Tibial artery (tissue), 4 donors: ENCODE measurements around the gene TPSAB1.
"Not testable (repeated sequence)": the region's sequence is repeated elsewhere in the genome, so short reads cannot be mapped to it uniquely, and the experiment has no call there.

Experiments used
- DNase-seq, 2 donors: peaks; one replicate each; pipeline ENCODE4 v3.0.0-alpha.2; 2019
- H3K27ac ChIP-seq, 2 donors: fragments of 200-600 bp; sonication (generic) in 1 of 2; 1 replicate in 1 of 2; 2 replicates in 1 of 2; pipeline ENCODE4 v1.5.1; 2018 to 2019; ENCODE audit warnings: mild to moderate bottlenecking in 1 of 2
- H3K27me3 ChIP-seq, 2 donors: fragments of 200-600 bp; sonication (generic) in 1 of 2; one replicate each; pipeline versions ENCODE4 v1.5.1 to v1.6.0; 2016 to 2019
- H3K36me3 ChIP-seq, 3 donors: fragments of 200-600 bp; sonication (generic) in 2 of 3; one replicate each; pipeline ENCODE4 v1.5.1; 2016 to 2019; ENCODE audit warnings: mild to moderate bottlenecking in 2 of 3
- H3K4me1 ChIP-seq, 4 donors: fragments of 200-600 bp; sonication (generic) in 2 of 4; 1 replicate in 3 of 4; 2 replicates in 1 of 4; pipeline ENCODE4 v1.5.1; 2016 to 2019
- H3K4me3 ChIP-seq, 2 donors: fragments of 200-600 bp; sonication (generic) in 1 of 2; 1 replicate in 1 of 2; 2 replicates in 1 of 2; pipeline ENCODE4 v1.5.1; 2018 to 2019; ENCODE audit warnings: mild to moderate bottlenecking in 2 of 2
- H3K9me3 ChIP-seq, 3 donors: fragments of 200-600 bp; sonication (generic) in 1 of 3; one replicate each; pipeline ENCODE4 v1.5.1; 2016 to 2019
- intact Hi-C: fragments of 100-400 bp; cut with DNase I; formaldehyde crosslinking; loops from one replicate; pipeline ENCODE4 v1.15.0; 2023; ENCODE audit warnings: low total_unique reads
- TF ChIP-seq, protein P1 (sequence below), 2 experiments: fragments of 200-600 bp in 1 of 2; fragments of 450-650 bp in 1 of 2; IDR thresholded peaks; one replicate each; pipeline ENCODE4 v1.5.1; 2017 to 2019; ENCODE audit warnings: antibody characterized with exemption in 2 of 2, mild to moderate bottlenecking in 1 of 2, moderate library complexity in 1 of 2

Gene TPSAB1

DNA sequence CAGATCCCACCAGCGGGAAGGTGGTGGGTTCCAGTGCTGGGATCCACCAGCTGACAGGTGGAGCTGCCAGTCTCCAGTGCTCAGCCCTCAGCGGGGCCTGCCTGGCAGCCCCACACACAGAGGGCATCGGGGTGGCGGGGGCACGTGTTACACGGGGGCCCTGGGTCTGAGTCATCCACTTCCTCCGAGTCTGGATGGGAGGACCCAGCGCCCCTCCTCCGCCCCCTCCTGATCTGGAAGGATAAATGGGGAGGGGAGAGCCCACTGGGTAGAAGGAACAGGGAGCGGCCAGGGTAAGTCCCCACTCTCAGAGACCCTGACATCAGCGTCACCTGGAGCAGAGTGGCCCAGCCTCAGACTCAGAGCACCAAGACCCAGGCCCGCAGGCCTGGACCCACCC, at the start of gene TPSAB1:
TPSAB1 (plus strand) TSS at position 270 of the 400 bp plus-strand sequence. CDS start 234 bp downstream, outside the sequence.
- H3K4me3 ChIP-seq, H3K9me3 ChIP-seq, H3K27ac ChIP-seq, intact Hi-C loops, H3K4me1 ChIP-seq, DNase-seq, H3K36me3 ChIP-seq: not testable (repeated sequence)
- peaks cover 0 to 23% of the 10 kb centered on the region in 2 donors for H3K27me3 ChIP-seq

DNA sequence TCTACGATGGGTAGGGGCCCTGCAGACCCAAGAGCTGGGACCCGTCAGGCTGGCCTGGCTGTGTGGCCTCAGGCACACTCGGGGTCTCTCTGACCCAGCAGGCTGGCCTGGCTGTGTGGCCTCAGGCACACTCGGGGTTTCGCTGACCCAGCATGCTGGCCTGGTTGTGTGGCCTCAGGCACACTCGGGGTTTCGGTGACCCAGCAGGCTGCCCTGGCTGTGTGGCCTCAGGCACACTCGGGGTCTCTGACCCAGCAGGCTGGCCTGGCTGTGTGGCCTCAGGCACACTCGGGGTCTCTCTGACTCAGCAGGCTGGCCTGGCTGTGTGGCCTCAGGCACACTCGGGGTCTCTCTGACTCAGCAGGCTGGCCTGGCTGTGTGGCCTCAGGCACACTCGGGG, 49.7 kb upstream of the TPSAB1 start:
- H3K4me3 ChIP-seq, H3K9me3 ChIP-seq, H3K27ac ChIP-seq, H3K27me3 ChIP-seq, DNase-seq: not testable (repeated sequence)
- intact Hi-C loops: loop anchor here (5.0 kb wide), 1 partner anchor 38 kb away; the partner anchor contains the start of gene CACNA1H
- H3K4me1 ChIP-seq: peaks cover 0 to 39% (median 29%) of the 10 kb centered on the region in 4 donors
- H3K36me3 ChIP-seq: peaks cover 0 to 11% (median 0%) of the 10 kb centered on the region in 3 donors

DNA sequence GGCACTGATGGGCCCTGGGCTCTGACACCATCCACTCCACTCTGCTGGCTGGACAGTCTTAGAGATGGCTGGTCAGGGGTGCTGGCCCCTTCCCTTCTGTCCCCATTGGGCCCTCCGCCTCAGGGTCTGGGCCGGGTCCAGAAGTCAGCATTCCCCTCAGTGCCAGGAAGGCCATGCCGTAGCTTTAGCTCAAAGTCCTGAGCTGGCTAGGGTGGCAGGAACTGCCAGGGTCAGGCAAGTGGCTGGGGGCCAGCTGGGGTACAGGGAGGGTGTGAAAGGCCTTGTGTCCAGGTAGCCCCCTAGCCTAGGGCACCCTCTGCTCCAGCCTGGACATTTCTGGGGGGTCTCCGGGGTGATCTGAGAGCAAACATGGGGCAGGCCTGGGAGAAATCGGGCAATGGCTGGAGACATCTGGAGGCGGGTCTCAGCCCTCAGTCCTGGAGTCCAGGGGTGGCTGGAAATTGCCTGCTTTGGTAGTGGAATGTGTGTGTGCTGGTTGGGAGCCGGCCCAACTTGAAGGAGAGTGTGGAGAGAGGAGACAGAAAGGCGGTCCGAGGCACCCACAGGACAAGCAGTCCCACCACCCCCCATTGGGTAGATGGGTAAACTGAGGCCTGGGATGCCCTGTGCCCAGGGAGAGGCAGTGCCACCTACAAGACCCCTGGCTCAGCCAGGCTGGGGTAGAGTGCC, 48.0 kb upstream of the TPSAB1 start:
- H3K4me1 ChIP-seq: peaks cover 0 to 39% (median 29%) of the 10 kb centered on the region in 4 donors
- no peak for DNase-seq
- no peak overlapping the region for H3K4me3 ChIP-seq
- no peaks in the 10 kb centered on the region for H3K9me3 ChIP-seq
- H3K27ac ChIP-seq: peak overlapping the region; percentile 36 to 64
- H3K36me3 ChIP-seq: peaks cover 0 to 7% (median 0%) of the 10 kb centered on the region in 3 donors
- no peaks in the 10 kb centered on the region for H3K27me3 ChIP-seq
- TF ChIP-seq, protein P1, sequence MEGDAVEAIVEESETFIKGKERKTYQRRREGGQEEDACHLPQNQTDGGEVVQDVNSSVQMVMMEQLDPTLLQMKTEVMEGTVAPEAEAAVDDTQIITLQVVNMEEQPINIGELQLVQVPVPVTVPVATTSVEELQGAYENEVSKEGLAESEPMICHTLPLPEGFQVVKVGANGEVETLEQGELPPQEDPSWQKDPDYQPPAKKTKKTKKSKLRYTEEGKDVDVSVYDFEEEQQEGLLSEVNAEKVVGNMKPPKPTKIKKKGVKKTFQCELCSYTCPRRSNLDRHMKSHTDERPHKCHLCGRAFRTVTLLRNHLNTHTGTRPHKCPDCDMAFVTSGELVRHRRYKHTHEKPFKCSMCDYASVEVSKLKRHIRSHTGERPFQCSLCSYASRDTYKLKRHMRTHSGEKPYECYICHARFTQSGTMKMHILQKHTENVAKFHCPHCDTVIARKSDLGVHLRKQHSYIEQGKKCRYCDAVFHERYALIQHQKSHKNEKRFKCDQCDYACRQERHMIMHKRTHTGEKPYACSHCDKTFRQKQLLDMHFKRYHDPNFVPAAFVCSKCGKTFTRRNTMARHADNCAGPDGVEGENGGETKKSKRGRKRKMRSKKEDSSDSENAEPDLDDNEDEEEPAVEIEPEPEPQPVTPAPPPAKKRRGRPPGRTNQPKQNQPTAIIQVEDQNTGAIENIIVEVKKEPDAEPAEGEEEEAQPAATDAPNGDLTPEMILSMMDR (IDR thresholded peaks at IDR 0.05): no peak
- intact Hi-C loops: loop anchor here (5.0 kb wide), 1 partner anchor 40 kb away; the partner anchor contains the start of gene CACNA1H

DNA sequence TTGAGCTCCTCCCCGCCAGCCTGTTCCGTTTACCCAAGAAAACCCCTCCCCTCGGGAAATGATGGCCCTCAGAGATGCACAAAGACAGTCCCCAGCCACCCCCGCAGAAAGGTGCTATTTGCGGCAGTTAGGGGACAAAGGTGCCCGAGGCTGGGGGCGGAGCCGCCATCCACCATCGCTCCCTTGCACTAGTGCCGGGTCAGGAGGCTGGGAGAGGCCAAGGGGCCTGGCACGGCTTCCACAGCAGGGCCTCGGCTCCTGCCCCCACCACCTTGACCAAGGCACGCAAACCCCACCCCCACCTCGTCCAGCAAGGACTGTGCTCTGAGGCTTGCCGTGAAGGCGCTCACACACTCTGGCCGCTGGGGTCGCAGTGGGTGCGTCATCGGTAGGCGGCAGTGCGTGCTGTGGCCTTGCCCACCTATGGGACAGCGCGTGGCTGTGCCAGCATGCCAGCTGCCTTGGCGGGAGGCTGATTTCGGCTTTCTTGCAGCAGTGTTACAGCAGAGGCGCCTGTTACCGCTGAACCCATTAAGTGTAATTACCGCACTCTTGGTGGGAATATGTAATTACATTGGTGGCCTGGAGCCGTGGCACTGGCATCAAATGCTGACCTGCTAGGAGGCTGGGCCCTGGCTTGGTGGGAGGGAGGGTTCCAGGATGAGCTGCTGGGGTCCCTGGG, 47.2 kb upstream of the TPSAB1 start:
- Histone ChIP-seq H3K4me3 (no peak overlapping the region), H3K27ac (peak overlapping the region; percentile 36 to 64), H3K27me3 (no peaks in the 10 kb centered on the region), H3K36me3 (peaks cover 0 to 10% (median 0%) of the 10 kb centered on the region in 3 donors), H3K4me1 (peaks cover 0 to 39% (median 29%) of the 10 kb centered on the region in 4 donors), H3K9me3 (no peaks in the 10 kb centered on the region)
- no peak for DNase-seq
- intact Hi-C loops: loop anchor here (5.0 kb wide), 1 partner anchor 41 kb away; the partner anchor contains the start of gene CACNA1H
- TF ChIP-seq, protein P1 (IDR thresholded peaks at IDR 0.05): no peak

DNA sequence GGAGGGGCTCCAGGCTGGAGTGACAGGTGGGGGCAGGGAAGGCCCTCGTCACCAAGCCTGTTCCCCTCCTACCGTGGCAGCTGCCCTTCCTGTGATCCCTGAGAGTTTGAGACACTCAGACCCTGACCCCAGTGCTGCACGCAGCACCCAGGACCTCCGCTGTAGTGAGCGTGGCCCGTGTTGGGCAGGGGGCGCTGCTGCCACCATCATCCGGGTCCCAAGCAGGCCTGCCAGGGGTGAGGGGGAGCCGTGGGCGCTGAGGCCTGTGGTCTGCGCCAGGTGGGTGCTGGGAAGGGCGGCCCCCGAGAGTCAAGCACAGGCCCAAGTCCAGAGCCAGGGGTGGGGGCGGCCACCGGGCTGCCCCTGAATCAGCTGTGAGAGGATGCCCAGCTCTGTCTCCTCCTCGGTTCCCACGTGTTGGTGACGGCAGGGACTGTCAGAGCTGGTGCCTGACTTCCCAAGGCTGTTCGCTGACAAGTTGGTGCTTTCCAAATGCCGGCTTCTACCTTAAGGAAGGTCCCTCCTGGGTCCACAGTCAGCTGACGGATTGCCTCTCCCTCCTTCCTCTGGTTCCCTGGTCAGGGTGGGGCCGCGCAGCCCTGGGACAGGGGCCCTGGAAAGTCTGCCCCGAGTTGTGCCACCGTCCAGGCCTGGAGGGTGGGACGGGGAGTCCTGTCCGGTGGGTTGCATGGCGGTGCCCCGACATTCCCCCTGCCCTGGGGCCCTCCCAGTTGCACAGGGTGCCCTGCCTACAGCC, 46.5 kb upstream of the TPSAB1 start:
- TF ChIP-seq, protein P1 (IDR thresholded peaks at IDR 0.05): no peak
- Histone ChIP-seq H3K27ac (peak overlapping the region in 1 of 2 donors; percentile 18), H3K4me1 (peaks cover 0 to 39% (median 29%) of the 10 kb centered on the region in 4 donors), H3K36me3 (peaks cover 0 to 15% (median 0%) of the 10 kb centered on the region in 3 donors), H3K27me3 (no peaks in the 10 kb centered on the region), H3K4me3 (no peak overlapping the region), H3K9me3 (no peaks in the 10 kb centered on the region)
- no peak for DNase-seq
- intact Hi-C loops: loop anchor here (2.0 to 5.0 kb wide), 2 partner anchors 42 to 85 kb away; partner anchors contain the start of gene CACNA1H

DNA sequence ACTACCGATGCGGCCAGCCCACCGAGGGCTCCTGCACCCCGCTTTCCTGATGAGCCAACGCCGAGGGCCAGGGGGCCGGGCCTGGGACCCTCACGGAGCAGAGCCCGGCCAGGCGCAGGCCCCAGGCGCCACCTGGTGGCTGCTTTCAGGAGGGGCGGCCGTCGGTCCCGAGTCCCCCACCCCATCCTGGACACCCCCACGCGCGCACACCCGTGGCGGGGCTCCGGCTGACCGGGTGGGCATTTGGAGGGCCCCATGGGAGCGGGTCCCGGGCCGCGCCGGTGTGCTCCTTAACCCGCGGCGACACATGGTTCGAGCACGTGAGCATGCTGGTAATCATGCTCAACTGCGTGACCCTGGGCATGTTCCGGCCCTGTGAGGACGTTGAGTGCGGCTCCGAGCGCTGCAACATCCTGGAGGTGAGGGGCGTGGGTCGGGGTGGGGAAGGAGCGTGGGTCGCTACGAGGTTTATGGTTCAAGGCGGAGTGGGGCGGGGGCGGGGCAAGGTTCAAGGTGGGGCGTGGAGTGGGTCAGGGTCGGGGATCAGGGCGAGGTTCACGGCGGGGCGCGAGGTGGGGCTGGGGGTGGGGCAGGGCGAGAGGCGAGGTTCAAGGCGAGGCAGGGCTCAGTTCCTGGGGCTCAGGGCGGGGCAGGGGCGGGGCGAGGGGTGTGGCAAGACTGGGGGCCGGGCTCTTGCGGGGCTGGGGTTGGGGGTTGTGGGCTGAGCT, 45.7 kb upstream of the TPSAB1 start:
- TF ChIP-seq, protein P1 (IDR thresholded peaks at IDR 0.05): peak; percentile 83 to 86
- H3K4me1 ChIP-seq: peaks cover 0 to 39% (median 29%) of the 10 kb centered on the region in 4 donors
- H3K36me3 ChIP-seq: peaks cover 0 to 15% (median 2%) of the 10 kb centered on the region in 3 donors
- intact Hi-C loops: loop anchor here (2.0 to 5.0 kb wide), 3 partner anchors 43 to 138 kb away; partner anchors contain the start of gene CACNA1H
- no peak for DNase-seq
- no peaks in the 10 kb centered on the region for H3K9me3 ChIP-seq
- no peaks in the 10 kb centered on the region for H3K27me3 ChIP-seq
- peak overlapping the region in 1 of 2 donors; percentile 18 for H3K27ac ChIP-seq
- H3K4me3 ChIP-seq: no peak overlapping the region
